ENCODE measurements around the gene RNF213.
A peak's percentile ranks its signal among the peaks of the same experiment; 100 is the strongest.
"Not testable (repeated sequence)": the region's sequence is repeated elsewhere in the genome, so short reads cannot be mapped to it uniquely, and the experiment has no call there.

The RNF213 gene

DNA sequence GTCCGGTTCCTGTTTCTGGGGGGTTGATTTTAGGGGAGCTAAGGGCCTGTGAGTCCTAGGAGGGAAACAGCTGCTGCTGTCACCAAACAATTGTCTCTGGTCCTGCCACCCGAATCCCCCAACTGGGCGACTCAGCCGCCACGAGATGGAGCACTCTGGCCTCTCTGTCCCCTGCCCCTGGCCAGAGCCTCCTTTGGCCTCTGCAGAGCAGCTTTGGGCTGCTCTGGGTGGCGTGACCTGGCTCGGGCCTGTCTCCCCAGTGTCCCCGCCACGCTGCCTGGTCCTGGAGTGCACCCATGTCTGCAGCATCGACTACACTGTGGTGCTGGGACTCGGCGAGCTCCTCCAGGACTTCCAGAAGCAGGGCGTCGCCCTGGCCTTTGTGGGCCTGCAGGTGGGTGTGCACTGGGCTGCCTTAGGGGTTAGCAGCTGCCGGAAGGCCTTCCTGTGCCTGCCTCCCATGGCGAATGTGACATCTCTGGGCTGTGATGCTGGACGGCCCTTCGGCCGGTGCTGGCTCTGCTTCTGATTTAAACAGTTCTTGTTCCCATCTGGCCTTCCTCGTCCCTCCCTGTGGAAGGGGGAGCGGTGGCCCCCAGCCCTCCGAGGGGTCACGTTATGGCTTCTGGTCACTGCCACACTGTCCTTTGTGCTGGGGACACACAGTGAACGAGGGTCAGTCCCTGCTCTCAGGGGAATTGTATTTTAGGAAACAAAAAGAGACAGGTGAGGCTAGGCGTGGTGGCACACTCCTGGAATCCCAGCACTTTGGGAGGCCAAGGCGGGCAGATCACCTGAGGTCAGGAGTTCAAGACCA lies 11.6 kb upstream of the RNF213 start:
- no peak for DNase-seq (ENCODE audit: low read depth, low spot score)

DNA sequence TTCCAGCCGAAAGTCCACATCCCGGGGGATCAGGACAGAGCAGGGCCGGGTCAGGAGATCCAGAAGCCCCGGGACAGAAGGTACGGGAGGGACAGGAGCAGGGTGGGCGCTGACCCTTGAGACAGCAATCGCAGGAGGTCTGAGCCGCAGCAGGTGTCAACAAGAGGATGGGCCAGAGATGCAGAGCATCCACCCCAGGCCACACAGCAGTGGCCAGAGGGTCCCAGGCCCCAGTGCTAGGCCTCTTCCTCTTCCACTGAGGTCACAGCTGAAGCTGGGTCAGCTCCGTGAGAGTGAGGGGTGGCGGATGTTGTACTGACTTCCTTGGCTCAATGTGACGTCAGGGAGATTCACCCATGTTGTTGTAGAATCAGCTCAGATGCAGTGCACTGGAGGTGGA lies 8.7 kb upstream of the RNF213 start:
- no peak for DNase-seq (ENCODE audit: low read depth, low spot score)

DNA sequence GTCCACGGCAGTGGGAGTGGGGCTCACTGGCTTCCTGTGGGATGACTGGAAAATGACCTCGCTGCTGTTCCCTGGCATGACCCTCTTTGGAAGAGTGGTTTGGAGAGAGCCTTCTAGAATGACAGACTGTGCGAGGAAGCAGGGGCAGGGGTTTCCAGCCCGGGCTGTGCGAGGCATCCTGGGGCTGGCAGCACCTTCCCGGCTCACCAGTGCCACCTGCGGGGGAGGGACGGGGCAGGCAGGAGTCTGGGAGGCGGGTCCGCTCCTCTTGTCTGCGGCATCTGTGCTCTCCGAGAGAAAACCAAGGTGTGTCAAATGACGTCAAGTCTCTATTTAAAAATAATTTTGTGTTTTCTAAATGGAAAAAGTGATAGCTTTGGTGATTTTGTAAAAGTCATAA lies 7.8 kb upstream of the RNF213 start:
- DNase-seq (ENCODE audit: low read depth, low spot score) = peak; percentile 70

GRCh38 chr17:80253631-80254395 lies 6.8 kb upstream of the RNF213 start:
- no peak for DNase-seq (ENCODE audit: low read depth, low spot score)

DNA sequence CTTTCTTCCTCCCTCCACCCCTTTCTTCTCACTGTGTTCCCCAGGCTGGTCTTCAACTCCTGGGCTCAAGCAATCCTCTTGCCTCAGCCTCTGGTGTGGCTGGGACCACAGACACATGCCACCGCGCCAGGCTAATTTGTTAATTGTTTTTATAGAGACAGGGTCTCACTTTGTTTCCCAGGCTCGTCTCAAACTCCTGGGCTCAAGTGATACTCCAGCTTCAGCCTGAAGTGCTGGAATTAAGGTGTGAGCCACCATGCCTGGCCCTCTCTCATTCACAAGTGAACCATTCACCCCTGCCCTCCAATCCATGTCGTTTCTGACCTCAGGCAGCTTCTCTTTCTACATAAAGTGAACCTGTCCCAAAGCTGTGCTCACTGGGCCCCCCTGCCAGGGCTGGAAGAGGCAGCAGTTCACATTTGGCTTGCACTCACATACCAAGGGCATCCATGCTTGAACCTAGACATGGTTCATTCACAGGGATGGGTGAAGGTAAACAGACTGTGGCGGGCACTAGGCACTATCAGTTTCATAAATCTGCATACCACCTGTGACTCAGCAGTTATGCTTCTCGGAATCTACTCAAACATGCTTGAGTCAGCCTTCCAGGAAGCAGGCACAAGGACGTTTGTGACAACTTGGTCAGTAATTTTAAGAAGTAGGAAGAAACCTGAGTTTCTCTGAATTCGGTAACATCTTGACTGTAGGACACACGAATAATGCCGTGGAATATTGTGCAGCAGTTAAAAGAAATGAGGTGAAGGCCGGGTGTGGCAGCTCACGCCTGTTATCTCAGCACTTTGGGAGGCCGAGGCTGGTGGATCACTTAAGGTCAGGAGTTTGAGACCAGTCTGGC lies 6.0 kb upstream of the RNF213 start:
- peak; percentile 55 for DNase-seq (ENCODE audit: low read depth, low spot score)

DNA sequence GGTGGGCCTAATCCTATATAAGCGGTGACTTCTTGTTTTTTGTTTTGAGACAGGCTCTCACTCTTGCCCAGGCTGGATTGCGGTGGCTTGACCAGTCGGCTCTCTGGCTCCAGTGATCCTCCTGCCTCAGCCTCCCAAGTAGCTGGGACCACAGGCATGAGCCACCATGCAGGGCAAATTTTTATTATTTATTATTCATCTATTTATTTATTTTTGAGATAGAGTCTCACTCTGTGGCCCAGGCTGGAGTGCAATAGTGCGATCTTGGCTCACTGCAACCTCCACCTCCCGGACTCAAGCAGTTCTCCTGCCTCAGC lies 4.7 kb upstream of the RNF213 start:
- DNase-seq (ENCODE audit: low read depth, low spot score) = no peak

DNA sequence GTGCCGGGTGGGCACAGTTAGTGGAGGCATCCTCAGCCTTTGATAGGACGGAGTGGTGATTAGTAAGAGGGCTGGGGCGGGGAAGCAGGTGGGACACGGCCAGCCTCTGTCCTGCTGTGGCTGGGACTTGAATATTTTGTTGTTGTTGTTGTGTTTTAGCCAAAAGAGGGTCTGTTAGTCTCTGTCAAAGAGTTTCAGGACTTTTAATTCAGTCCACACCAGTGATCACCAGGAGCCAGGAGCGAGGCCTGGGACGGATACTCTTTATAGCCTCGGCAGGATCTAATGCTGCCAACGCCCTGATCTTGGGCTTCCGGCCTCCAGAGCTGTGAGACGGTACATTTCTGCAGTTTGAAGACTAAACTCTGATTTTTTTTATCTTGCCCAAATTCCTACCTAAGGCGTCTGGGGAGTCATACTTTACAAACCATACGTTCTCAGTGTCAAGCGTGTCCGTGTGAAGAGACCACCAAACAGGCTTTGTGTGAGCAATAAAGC lies 2.9 kb upstream of the RNF213 start:
- DNase-seq (ENCODE audit: low read depth, low spot score) = no peak

- DNase-seq (ENCODE audit: low read depth, low spot score) = not testable (repeated sequence)
Measured at GRCh38 chr17:80258296-80258695, 2.4 kb upstream of the RNF213 start.

GRCh38 chr17:80259457-80260068 lies 1.1 kb upstream of the RNF213 start:
- DNase-seq (ENCODE audit: low read depth, low spot score) = no peak

DNA sequence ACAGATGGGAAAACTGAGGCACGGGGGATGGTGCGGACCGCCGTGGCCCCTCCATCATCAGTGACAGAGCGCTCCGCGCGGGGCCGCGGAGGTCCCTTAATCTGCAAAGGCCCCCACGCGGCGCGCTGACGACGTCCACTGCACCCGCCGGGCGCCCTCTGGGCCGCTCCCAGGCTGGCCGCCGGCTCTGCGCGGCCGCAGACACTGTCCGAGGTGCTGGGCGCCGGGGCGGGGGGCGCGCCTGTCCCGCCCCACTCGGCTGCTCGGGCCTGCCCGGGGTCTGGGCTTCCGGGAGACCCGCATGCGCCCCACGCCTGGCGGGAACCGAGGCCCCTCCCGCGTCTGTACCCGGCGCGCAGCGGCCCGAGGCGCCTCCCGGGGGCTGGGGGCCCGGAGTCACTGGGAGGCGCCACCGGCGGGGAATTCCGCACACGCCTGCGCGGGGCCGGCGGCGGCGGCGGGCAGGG lies 550 bp upstream of the RNF213 start:
- DNase-seq (ENCODE audit: low read depth, low spot score) = peak; percentile 54

GRCh38 chr17:80261159-80261894 lies 675 bp downstream of the RNF213 start:
- DNase-seq (ENCODE audit: low read depth, low spot score) = peak; percentile 47

DNA sequence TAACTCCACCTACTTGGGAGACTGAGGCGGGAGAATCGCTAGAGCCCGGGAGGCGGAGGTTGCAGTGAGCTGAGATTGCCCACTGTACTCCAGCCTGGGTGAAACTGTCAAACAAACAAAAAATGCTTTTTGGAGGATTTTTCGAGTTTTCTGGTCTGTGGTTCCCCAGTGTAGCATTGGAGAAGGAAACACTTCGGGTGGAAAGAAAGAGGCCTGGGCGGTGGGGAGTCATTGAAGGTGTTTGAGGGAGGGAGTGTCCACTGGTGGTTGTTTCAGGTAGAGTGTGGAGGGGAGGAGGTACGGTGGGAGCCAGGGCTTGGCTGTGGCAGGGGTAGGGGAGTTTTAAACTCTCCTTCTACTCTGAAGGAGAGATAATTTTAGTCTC lies 1.2 kb downstream of the RNF213 start:
- DNase-seq (ENCODE audit: low read depth, low spot score) = no peak

- no peak for DNase-seq (ENCODE audit: low read depth, low spot score)
Measured at GRCh38 chr17:80262291-80262690, 1.6 kb downstream of the RNF213 start.

DNA sequence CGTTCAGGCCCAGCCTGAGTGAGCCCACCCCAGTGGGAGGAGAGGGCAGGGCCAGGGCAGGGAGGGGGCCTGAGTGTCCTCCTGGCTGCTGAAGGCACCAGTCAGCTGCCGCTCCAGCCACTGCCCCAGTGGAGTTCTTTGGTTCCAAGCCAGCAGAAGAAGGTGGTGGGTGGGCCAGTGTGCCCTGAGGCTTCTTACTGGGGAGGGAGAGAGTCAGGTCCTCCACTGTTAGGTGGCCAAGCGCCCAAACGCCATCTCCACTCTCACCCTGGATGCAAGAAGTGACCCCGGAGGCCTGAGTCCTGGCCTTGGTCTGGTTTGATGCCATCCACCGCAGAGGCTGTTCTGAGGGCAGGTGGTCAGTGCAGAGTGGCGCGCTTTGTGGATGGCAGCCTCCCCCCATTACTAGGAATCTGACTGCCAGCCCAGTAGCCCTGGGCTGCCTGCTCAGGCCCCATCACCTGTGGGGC lies 2.2 kb downstream of the RNF213 start:
- no peak for DNase-seq (ENCODE audit: low read depth, low spot score)

DNA sequence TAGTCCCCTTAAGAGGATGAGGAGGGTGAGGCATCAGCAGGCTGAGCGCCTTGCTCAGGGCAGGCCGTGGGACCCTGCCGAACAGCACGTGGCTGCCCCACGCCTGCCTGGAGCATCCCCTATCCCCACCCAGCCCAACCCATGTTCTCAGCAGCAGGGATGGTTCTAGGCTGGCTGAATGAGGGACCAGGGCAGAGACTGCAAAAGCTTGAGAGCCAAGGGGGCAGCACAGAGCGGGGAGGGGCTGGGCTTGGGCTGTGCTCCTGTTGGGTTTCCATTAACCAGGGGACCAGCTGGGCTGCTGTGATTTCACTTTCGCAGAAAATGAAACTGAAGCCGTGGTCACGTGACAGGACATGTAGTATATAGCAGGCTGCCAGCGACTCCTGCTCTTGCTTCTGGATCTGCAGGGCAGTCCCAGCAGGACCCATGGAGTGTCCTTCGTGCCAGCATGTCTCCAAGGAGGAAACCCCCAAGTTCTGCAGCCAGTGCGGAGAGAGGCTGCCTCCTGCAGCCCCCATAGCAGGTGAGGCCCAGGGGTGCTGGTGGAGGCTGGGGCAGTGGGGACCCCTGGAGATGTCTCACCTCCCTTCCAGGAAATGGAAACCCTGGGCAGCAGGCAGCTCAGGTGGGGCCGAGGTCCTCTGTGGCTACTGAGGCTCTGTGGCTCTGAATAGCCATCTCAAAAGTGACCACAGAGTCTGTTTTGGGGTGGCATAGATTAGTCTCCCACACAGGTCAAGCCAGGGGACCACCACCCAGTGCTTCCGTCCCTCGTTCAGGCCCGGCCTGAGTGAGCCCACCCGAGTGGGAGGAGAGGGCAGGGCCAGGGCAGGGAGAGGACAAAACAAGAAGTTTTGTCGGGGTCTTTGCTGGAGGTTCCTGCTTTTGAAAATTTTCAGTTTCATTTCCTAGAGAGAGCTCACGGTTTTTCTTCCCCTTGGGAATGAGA lies 2.9 kb downstream of the RNF213 start:
- peak; percentile 77 for DNase-seq (ENCODE audit: low read depth, low spot score)

- peak; percentile 21 for DNase-seq (ENCODE audit: low read depth, low spot score)
Measured at GRCh38 chr17:80264205-80265075, 3.8 kb downstream of the RNF213 start.

- DNase-seq (ENCODE audit: low read depth, low spot score) = peak; percentile 38
Measured at GRCh38 chr17:80265205-80266068, 4.8 kb downstream of the RNF213 start.

GRCh38 chr17:80267391-80267790 lies 6.7 kb downstream of the RNF213 start:
- DNase-seq (ENCODE audit: low read depth, low spot score) = no peak
